GM12872 (cell line): ENCODE results near the gene EXOC4.

Source experiments
- TF ChIP-seq, protein P1 (sequence below): IDR thresholded peaks from 3 replicates; pipeline ENCODE4 v1.5.1; 2011; ENCODE audit warnings: low read depth, mild to moderate bottlenecking, low read length, moderate library complexity; ENCODE audit not compliant: insufficient read depth

Gene EXOC4

DNA sequence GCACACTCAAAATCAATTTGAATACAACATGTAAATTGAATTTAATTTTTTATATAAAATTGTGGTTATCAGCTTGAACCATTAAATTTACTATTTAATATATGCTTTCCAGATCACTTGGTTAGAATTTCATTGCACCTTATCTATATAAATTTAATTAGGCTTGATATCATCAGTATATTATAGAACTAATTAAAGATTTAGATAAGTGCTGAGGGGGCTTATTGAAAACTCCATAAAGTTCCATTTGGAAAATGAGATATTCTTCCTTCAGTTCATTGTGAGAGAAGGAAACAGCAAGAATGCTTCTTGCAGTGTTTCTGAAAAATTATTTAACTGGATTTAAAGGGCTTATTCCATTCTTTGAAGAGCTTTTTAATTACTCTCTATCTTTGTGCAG, 788.6 kb downstream of the EXOC4 start:
- TF ChIP-seq, protein P1, sequence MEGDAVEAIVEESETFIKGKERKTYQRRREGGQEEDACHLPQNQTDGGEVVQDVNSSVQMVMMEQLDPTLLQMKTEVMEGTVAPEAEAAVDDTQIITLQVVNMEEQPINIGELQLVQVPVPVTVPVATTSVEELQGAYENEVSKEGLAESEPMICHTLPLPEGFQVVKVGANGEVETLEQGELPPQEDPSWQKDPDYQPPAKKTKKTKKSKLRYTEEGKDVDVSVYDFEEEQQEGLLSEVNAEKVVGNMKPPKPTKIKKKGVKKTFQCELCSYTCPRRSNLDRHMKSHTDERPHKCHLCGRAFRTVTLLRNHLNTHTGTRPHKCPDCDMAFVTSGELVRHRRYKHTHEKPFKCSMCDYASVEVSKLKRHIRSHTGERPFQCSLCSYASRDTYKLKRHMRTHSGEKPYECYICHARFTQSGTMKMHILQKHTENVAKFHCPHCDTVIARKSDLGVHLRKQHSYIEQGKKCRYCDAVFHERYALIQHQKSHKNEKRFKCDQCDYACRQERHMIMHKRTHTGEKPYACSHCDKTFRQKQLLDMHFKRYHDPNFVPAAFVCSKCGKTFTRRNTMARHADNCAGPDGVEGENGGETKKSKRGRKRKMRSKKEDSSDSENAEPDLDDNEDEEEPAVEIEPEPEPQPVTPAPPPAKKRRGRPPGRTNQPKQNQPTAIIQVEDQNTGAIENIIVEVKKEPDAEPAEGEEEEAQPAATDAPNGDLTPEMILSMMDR = no peak

DNA sequence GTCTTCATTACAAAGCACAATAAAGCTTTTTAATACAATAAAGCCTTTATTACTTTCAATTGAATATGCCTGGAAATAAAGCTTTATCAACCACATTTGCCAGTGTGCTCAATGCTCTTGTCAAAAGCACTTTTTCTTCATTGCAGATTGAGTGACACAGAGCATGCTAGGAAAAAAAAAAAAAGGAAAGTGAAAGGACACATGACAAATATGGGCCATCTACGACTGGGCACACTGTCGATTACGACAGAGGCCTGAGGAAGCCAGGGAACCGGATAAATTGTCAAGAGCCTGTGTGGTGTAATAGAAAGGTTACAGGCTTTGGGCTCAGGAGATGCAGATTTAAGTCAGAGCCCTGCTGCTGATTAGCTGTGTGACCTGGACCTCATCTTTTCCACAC, 789.4 kb downstream of the EXOC4 start:
- TF ChIP-seq, protein P1 = no peak

DNA sequence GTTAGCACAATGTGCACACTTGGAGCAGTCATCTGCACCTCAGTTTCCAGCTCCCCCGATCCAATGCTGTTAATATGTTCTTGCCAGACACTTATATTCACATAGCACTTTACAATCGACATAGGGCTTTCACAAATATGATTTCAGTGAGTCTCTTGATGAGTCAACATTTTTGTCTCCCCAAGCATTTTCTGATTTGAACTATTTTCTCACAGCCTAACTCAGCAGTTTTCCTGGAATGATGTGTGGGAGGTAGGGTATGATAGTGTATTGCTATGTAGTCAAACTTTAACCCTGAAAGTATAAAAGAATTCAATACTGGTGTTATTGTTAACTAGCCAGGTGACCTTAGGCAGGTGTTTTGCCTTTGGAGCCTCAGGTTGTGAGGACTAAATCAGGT, 791.8 kb downstream of the EXOC4 start:
- TF ChIP-seq, protein P1 = no peak

DNA sequence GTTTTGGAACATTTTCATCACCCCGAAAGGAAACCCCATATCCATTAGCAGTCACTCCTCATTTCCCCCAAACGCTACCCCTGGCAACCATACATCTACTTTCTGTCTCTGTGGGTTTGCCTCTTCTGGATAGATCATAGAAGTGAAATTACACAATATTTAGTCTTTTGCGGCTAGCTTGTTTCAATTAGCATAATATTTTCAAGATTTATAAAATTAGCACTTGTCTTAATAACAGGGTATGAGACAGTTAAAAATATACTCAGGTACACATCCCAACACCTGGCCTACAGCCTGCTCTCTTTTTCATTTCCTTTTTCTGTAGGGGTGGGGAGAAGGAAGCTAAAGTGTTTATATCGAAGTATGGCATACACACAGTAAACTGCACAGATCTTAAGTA, 792.8 kb downstream of the EXOC4 start:
- TF ChIP-seq, protein P1 = no peak

DNA sequence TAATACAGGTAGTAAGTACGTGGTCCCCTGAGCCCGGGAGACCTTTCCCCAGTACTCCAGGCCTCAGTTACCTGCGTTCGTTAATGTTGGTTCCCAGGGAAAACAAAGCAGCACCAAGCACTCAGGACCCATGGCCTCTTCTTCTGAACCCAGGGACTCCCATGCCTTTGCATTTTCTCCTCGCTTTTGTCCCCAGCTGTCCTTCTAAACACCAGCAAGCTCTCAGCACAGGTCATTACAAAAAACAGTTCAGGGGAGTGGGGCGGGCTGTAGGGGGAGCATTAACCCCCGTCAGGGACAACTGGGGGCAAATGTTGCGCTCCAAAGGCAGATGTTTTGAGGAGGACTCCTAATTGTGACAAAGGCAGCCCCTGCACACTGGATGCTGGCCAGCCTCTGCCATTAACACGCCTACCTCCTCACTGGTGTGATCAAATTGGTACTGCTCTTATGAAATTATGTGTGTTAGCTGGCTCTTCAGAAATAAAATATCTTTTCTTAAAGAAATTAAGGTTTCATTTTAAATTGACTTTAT, 793.8 kb downstream of the EXOC4 start:
- TF ChIP-seq, protein P1 = no peak

DNA sequence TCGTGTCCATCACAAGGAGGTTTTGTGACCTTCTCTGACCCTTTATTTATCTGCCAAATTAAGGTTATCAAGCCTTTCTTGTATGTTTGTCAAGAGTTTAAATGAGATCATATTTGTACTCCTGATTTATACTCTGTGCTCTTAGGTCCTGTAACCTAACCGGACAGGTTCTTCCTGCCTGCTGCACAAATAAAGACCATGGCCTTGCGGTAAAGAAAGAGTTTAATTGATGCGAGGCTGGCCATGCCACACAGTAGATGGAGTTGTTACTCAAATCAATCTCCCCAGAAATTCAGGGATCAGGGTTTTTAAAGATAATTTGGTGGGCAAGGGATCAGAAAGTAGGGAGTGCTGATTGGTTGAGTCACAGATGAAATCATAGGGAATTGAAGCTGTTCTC, 794.8 kb downstream of the EXOC4 start:
- TF ChIP-seq, protein P1 = no peak

DNA sequence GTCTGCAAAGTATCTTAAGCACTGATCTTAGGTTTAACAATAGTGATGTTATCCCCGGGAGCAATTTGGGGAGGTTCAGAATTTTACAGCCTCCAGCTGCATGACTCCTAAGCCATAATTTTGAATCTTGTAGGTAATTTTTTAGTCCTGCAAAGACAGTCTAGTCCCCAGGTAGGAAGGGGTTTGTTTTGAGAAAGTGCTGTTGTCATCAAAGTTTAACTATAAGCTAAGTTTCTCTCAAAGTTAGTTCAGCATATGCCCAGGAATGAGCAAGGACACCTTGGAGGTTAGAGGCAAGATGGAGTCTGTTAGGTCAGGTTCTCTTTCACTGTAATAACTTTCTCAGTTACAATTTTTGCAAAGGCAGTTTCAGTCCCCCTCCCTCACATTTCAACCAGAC, 795.3 kb downstream of the EXOC4 start:
- TF ChIP-seq, protein P1 = no peak
